K562 (cell line): ENCODE measurements around the gene AFAP1. TPM values are rescaled to one million over a fixed set of nuclear protein-coding genes. Genes with fewer than 3 reads are reported as not detected.

ENCODE experiments used
- ATAC-seq: fragments of 200-7000 bp; cut with Tn5 transposase; 3 replicates; pipeline ENCODE4 v1.9.1; 2020; ENCODE audit warnings: moderate library complexity
- BruUV-seq: library from RNA; stranded (reverse); fragments of 400-500 nt; replicated peaks from 2 replicates; lab custom pipeline; 2021; lab: Mats Ljungman, UMichigan
- CTCF ChIA-PET: fragments of 300-600 bp; formaldehyde crosslinking; extraction: SDS; loops from one replicate; lab custom pipeline; 2021; ENCODE audit warnings: low intra/inter-chr PET ratio; lab: Yijun Ruan, JAX
- POLR2A ChIA-PET: fragments of 300-600, 350-650 bp; sonication (Branson Sonifier 250); formaldehyde crosslinking; extraction: SDS; loops from one replicate; lab custom pipeline; 2021; ENCODE audit warnings: antibody characterized with exemption, inconsistent platforms; lab: Yijun Ruan, JAX
- DNase-seq, 4 experiments: peaks; one replicate each; pipeline versions ENCODE4 v3.0.0 to v3.0.0-alpha.2; 2011 to 2018; ENCODE audit warnings: low spot score in 3 of 4, mixed read lengths in 3 of 4; ENCODE audit errors: extremely low read depth in 1 of 4
- FAIRE-seq: peaks from 2 replicates; lab custom pipeline; 2011; peaks lifted over from hg19 to GRCh38; lab: Jason Lieb, UNC
- H2AFZ ChIP-seq: 2 replicates; pipeline ENCODE4 v1.6.0; 2011; ENCODE audit warnings: low read depth, low read length, control low read depth, inconsistent platforms
- H3K27ac ChIP-seq: fragments of 200-600 bp; 3 replicates; pipeline ENCODE4 v1.8.0; 2011; ENCODE audit warnings: low read depth, mild to moderate bottlenecking, control low read depth, inconsistent platforms, low read length, moderate library complexity, mixed read lengths; ENCODE audit errors: extremely low read depth
- H3K27me3 ChIP-seq, 2 experiments: fragments of 300-600 bp in 1 of 2; 2 replicates in 1 of 2; 3 replicates in 1 of 2; pipeline versions ENCODE4 v1.6.0 to v1.8.0; 2011; ENCODE audit warnings: inconsistent platforms in 2 of 2, low read length in 2 of 2, mild to moderate bottlenecking in 1 of 2, mixed read lengths in 1 of 2, moderate library complexity in 1 of 2; ENCODE audit not compliant: control insufficient read depth in 2 of 2, insufficient read depth in 2 of 2
- H3K36me3 ChIP-seq: fragments of 300-600 bp; 3 replicates; pipeline ENCODE4 v1.8.0; 2011; ENCODE audit warnings: mild to moderate bottlenecking, low read length, inconsistent platforms; ENCODE audit not compliant: control insufficient read depth, insufficient read depth
- H3K4me1 ChIP-seq, 2 experiments: fragments of 200-600 bp in 1 of 2; replicated peaks in 1 of 2; 2 replicates in 1 of 2; 3 replicates in 1 of 2; pipeline versions ENCODE4 v1.5.1 to v1.8.0; 2011; ENCODE audit warnings: inconsistent platforms in 2 of 2, low read length in 2 of 2, mild to moderate bottlenecking in 1 of 2, mixed read lengths in 1 of 2, moderate library complexity in 1 of 2; ENCODE audit not compliant: control insufficient read depth in 2 of 2, insufficient read depth in 2 of 2
- H3K4me2 ChIP-seq: 2 replicates; pipeline ENCODE4 v1.6.1; 2011; ENCODE audit warnings: low read length, control low read depth, inconsistent platforms, mixed read lengths; ENCODE audit not compliant: insufficient read depth
- H3K4me3 ChIP-seq: fragments of 200-600 bp; sonication (generic), shearing (Covaris generic); 2 replicates; pipeline ENCODE4 v1.5.1; 2016; ENCODE audit warnings: control low read depth, inconsistent platforms
- H3K79me2 ChIP-seq: fragments of 200-600 bp; 3 replicates; pipeline ENCODE4 v1.8.0; 2011; ENCODE audit warnings: low read length, inconsistent platforms; ENCODE audit not compliant: control insufficient read depth, insufficient read depth
- H3K9ac ChIP-seq, 2 experiments: 2 replicates each; pipeline versions ENCODE4 v1.6.0 to v1.6.1; 2011; ENCODE audit warnings: low read depth in 2 of 2, low read length in 2 of 2, control low read depth in 1 of 2, inconsistent platforms in 1 of 2, mild to moderate bottlenecking in 1 of 2, mixed read lengths in 1 of 2; ENCODE audit not compliant: insufficient read depth in 1 of 2
- H3K9me1 ChIP-seq: one replicate; pipeline ENCODE4 v1.6.0; 2011; ENCODE audit warnings: inconsistent platforms, mild to moderate bottlenecking, low read length, moderate library complexity; ENCODE audit not compliant: control insufficient read depth, insufficient read depth
- H3K9me3 ChIP-seq: replicated peaks from 2 replicates; pipeline ENCODE4 v1.5.1; 2011; ENCODE audit warnings: low read depth, low read length, inconsistent platforms; ENCODE audit not compliant: control insufficient read depth, insufficient read depth
- H4K20me1 ChIP-seq: replicated peaks from 2 replicates; pipeline ENCODE4 v1.6.1; 2011; ENCODE audit warnings: low read length, inconsistent platforms, mixed read lengths; ENCODE audit not compliant: control insufficient read depth, insufficient read depth
- NCOR1 ChIP-seq: fragments of 450-650 bp; IDR thresholded peaks from 2 replicates; pipeline ENCODE4 v1.6.1; 2016; ENCODE audit warnings: mild to moderate bottlenecking, moderate library complexity
- NFYB ChIP-seq: IDR thresholded peaks from 2 replicates; pipeline ENCODE4 v1.6.1; 2011; ENCODE audit warnings: mild to moderate bottlenecking, moderate library complexity; ENCODE audit not compliant: insufficient read length; ENCODE audit errors: extremely low read depth
- SMARCE1 ChIP-seq: fragments of 450-650 bp; IDR thresholded peaks from 2 replicates; pipeline ENCODE4 v1.7.1; 2016; ENCODE audit warnings: mild to moderate bottlenecking
- ZFP30 ChIP-seq: fragments of 250-450 bp; sonication (Bioruptor Pico); IDR thresholded peaks from 2 replicates; pipeline ENCODE4 v1.8.0; 2022; ENCODE audit warnings: moderate library complexity, mild to moderate bottlenecking, inconsistent platforms, borderline replicate concordance
- ZNF830 ChIP-seq: fragments of 250-450 bp; sonication (Bioruptor Pico); IDR thresholded peaks from 2 replicates; pipeline ENCODE4 v1.5.0; 2021; ENCODE audit warnings: mild to moderate bottlenecking
- WGBS: fragments of 100-300 bp; shearing (Covaris generic); methylation state at CpG from one replicate; pipeline ENCODE4 v1.1.6; 2016; ENCODE audit warnings: low coverage, mixed read lengths; ENCODE audit not compliant: insufficient coverage; ENCODE audit errors: missing lambda C conversion rate; 5-methylcytosine and 5-hydroxymethylcytosine counted together
- in situ Hi-C: fragments of 300-500 bp; cut with MboI; formaldehyde crosslinking; loops from 4 replicates; pipeline ENCODE4 v1.15.0; 2018; ENCODE audit warnings: inconsistent platforms, mixed read lengths
- intact Hi-C: fragments of 100-400 bp; cut with micrococcal nuclease; formaldehyde crosslinking; loops from 2 replicates; pipeline ENCODE4 v1.14.2; 2022
- polyA plus RNA-seq, 8 experiments: library from polyadenylated mRNA; depleted of rRNA in 4 of 8; stranded (reverse) in 5 of 8; unstranded in 3 of 8; fragments of >200 nt; fragmentation: Nextera tagmentation in 2 of 8; fragmentation: Illumina TruSeq in 1 of 8; extraction: Ambion mirVana in 2 of 8; extraction: Trizol in 1 of 8; gene quantifications; 2 replicates each; pipeline versions ENCODE4 v1.2.1 to v1.2.3, GENCODE V29; 2011 to 2014; ENCODE audit warnings: inconsistent platforms in 1 of 8, missing spikeins in 1 of 8
- total RNA-seq, 7 experiments: library from RNA; depleted of rRNA in 6 of 7; stranded (reverse); fragments of >200 nt in 6 of 7; fragmentation: Illumina TruSeq in 2 of 7; extraction: Trizol in 2 of 7; gene quantifications; 2 replicates each; pipeline versions ENCODE4 v1.2.1 to v1.2.3, GENCODE V29; 2011 to 2021; ENCODE audit warnings: low replicate concordance in 1 of 7
- TF ChIP-seq, protein P1 (sequence below): sonication (generic); formaldehyde crosslinking; IDR thresholded peaks from 2 replicates; pipeline ENCODE4 v1.8.1; 2022; ENCODE audit warnings: missing genetic modification reagents
- TF ChIP-seq, protein P2 (sequence below): fragments of 250-450 bp; sonication (Bioruptor Pico); IDR thresholded peaks from 2 replicates; pipeline ENCODE4 v1.8.0; 2021; ENCODE audit warnings: moderate library complexity, mild to moderate bottlenecking, inconsistent platforms
- TF ChIP-seq, protein P3 (sequence below): sonication (generic); formaldehyde crosslinking; IDR thresholded peaks from 2 replicates; pipeline ENCODE4 v1.8.1; 2023; ENCODE audit warnings: mild to moderate bottlenecking, missing genetic modification reagents, moderate library complexity

AFAP1 gene
- total and polyA plus RNA-seq, 9 of the 15 experiments (the other 6 are each of a cell fraction or from before 2014, with no cell fraction given) = 0.07 to 0.42 (median 0.12) TPM; not detected in 1

DNA sequence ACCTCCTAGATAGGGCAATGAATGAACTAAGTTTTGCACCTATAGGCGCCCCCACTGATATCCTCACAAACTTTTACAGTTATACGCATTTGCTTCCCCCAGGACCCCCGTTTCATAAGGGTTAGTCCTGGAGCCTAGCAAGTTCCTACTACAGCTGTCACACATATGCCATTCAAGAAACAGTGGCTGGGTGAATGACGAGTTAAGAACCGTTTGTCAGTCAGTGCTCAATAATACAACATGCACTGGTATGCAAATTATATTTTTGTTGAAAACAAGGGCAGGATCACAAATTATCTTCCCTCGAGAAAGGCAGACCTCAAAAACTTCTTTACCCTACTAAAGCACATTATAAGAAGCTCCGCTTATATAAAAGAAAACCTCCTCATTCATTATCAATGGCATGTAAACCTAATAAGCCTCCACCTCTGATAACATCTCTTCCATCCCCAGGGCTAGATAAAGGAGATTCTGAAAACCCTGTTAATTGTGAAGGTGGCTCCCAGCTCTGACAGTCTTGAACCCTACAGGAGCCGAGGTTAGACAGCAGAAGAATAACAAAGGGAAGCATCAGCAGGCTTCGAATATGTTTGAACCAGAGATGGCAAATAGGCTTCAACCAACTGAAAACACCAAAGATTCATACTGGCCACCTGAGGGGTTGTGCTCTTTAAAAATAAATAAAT is 40.3 kb downstream of the AFAP1 start:
- Histone ChIP-seq H3K4me2 (no peak overlapping the region), H3K4me3 (no peak overlapping the region), H3K4me1 (no peaks in the 10 kb centered on the region), H3K27ac (no peak overlapping the region), H3K27me3 (peaks cover 20 to 35% of the 10 kb centered on the region in 2 experiments), H3K79me2 (no peaks in the 10 kb centered on the region), H4K20me1 (no peaks in the 10 kb centered on the region), H3K9me1 (no peaks in the 10 kb centered on the region), H3K36me3 (no peaks in the 10 kb centered on the region), H3K9ac (no peak overlapping the region), H2AFZ (no peak overlapping the region), H3K9me3 (no peaks in the 10 kb centered on the region)
- intact Hi-C loops (no loop called here), in situ Hi-C loops (no loop called here)
- CTCF ChIA-PET = no interaction called here
- POLR2A ChIA-PET = interaction anchor here (0.6 kb wide), 1 partner anchor 30 kb away, joined by 3 read pairs; no protein-coding TSS in a partner anchor
- ATAC-seq (no peak), FAIRE-seq (no peak), DNase-seq (no peak)
- no TSS peak for BruUV-seq
- TF ChIP-seq, protein P1, sequence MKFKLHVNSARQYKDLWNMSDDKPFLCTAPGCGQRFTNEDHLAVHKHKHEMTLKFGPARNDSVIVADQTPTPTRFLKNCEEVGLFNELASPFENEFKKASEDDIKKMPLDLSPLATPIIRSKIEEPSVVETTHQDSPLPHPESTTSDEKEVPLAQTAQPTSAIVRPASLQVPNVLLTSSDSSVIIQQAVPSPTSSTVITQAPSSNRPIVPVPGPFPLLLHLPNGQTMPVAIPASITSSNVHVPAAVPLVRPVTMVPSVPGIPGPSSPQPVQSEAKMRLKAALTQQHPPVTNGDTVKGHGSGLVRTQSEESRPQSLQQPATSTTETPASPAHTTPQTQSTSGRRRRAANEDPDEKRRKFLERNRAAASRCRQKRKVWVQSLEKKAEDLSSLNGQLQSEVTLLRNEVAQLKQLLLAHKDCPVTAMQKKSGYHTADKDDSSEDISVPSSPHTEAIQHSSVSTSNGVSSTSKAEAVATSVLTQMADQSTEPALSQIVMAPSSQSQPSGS (CRISPR knock-in tag) = no peak
- 3% methylated on average over 9 of the region's 9 CpGs for WGBS

DNA sequence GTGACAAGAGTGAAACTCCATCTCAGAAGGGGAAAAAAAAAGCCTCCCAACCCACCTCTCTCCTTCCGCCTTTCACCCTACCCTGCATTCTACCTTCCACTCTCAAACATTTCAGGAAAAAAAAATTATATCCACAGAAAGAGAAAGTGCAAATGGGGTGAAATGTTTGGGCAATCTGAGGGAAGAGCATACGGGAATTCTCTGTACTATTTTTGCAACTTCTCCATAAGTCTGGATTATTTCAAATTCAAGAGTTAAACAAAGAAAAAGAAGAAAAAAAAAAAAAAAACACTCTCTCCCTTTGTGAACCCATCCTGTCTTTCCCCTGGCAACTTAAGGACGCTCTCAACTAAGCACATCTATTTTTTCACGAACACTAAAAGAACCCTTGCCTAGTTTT is 41.3 kb downstream of the AFAP1 start:
- no peak for ATAC-seq
- no peak overlapping the region for H3K4me2 ChIP-seq
- H3K27ac ChIP-seq = no peak overlapping the region
- intact Hi-C loops = no loop called here
- BruUV-seq = no TSS peak
- no peak overlapping the region for H3K4me3 ChIP-seq
- H3K79me2 ChIP-seq = no peaks in the 10 kb centered on the region
- H3K4me1 ChIP-seq = no peaks in the 10 kb centered on the region
- no peaks in the 10 kb centered on the region; the same call in 1 of the 2 replicates for H3K9me3 ChIP-seq
- H3K36me3 ChIP-seq = no peaks in the 10 kb centered on the region
- 2% methylated on average over 4 of the region's 4 CpGs for WGBS
- H3K9me1 ChIP-seq = no peaks in the 10 kb centered on the region
- no peak overlapping the region for H2AFZ ChIP-seq
- H4K20me1 ChIP-seq = no peaks in the 10 kb centered on the region
- CTCF ChIA-PET = no interaction called here
- no peak for FAIRE-seq
- DNase-seq = no peak
- POLR2A ChIA-PET = no interaction called here
- H3K9ac ChIP-seq = no peak overlapping the region
- H3K27me3 ChIP-seq = peaks cover 24 to 39% of the 10 kb centered on the region in 2 experiments
- in situ Hi-C loops = no loop called here
- TF ChIP-seq ZNF830 = no peak
- TF ChIP-seq NFYB = no peak
- TF ChIP-seq SMARCE1 = no peak
- TF ChIP-seq, protein P2, sequence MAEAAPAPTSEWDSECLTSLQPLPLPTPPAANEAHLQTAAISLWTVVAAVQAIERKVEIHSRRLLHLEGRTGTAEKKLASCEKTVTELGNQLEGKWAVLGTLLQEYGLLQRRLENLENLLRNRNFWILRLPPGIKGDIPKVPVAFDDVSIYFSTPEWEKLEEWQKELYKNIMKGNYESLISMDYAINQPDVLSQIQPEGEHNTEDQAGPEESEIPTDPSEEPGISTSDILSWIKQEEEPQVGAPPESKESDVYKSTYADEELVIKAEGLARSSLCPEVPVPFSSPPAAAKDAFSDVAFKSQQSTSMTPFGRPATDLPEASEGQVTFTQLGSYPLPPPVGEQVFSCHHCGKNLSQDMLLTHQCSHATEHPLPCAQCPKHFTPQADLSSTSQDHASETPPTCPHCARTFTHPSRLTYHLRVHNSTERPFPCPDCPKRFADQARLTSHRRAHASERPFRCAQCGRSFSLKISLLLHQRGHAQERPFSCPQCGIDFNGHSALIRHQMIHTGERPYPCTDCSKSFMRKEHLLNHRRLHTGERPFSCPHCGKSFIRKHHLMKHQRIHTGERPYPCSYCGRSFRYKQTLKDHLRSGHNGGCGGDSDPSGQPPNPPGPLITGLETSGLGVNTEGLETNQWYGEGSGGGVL (CRISPR knock-in tag) = no peak
- TF ChIP-seq NCOR1 = no peak
- no peak for TF ChIP-seq ZFP30 (CRISPR knock-in tag)
- TF ChIP-seq, protein P3, sequence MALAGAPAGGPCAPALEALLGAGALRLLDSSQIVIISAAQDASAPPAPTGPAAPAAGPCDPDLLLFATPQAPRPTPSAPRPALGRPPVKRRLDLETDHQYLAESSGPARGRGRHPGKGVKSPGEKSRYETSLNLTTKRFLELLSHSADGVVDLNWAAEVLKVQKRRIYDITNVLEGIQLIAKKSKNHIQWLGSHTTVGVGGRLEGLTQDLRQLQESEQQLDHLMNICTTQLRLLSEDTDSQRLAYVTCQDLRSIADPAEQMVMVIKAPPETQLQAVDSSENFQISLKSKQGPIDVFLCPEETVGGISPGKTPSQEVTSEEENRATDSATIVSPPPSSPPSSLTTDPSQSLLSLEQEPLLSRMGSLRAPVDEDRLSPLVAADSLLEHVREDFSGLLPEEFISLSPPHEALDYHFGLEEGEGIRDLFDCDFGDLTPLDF (CRISPR knock-in tag) = no peak
